Measurements from ENCODE around the gene SLC34A1.

Gene SLC34A1

GRCh38 chr5:177386542-177386941 is 2.3 kb downstream of the SLC34A1 start:
- H3K4me2 ChIP-seq (ENCODE audit: low read depth, low read length, poor library complexity, severe bottlenecking), result no peak overlapping the region
- no peak overlapping the region for H2AFZ ChIP-seq (ENCODE audit: low read length)
- TF ChIP-seq CTCF (conservative IDR thresholded peaks at IDR 0.05; ENCODE audit: low read length) (no peak), EZH2phosphoT487 (IDR thresholded peaks at IDR 0.05; ENCODE audit: borderline replicate concordance) (no peak)
- no peaks in the 10 kb centered on the region for H3K9me2 ChIP-seq (replicated peaks; ENCODE audit: low read depth, low read length)
- no peaks in the 10 kb centered on the region for H3K27me3 ChIP-seq (ENCODE audit: insufficient read depth, low read length, poor library complexity, severe bottlenecking)
- no peaks in the 10 kb centered on the region for H3K79me2 ChIP-seq (ENCODE audit: insufficient read depth, low read length)
- H3F3A ChIP-seq (ENCODE audit: low read depth), result no peaks in the 10 kb centered on the region
- H3K9ac ChIP-seq (ENCODE audit: low read depth, low read length, poor library complexity, severe bottlenecking), result no peak overlapping the region
- H4K20me1 ChIP-seq (ENCODE audit: insufficient read depth, low read length, poor library complexity, severe bottlenecking), result no peaks in the 10 kb centered on the region
- H3K9me3 ChIP-seq (ENCODE audit: insufficient read depth, low read depth, low read length), result no peaks in the 10 kb centered on the region
- no peak overlapping the region for H3K4me3 ChIP-seq (ENCODE audit: low read length, poor library complexity, severe bottlenecking)
- peaks cover 17% of the 10 kb centered on the region for H3K4me1 ChIP-seq (ENCODE audit: insufficient read depth, low read length, poor library complexity, severe bottlenecking)
- H3K36me3 ChIP-seq (ENCODE audit: insufficient read depth, low read length), result no peaks in the 10 kb centered on the region

DNA sequence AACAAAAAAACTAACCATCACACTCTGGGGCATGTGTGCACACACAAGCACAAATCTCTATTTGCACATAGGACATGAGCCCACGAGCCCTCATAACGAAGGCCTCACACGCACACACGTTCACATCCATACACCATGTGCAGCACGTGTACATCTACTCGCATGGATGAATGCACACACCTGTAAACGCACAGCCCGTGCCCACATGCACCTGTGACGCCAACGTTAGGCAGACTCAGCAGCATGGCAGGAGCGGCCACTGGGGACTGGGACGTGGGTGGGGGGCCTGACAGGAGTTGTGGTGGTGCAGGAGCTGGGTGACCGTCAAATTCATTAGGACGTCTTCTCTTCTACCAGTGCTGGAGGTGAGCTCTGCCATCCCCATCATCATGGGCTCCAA is 3.2 kb downstream of the SLC34A1 start:
- H3K36me3 ChIP-seq (ENCODE audit: insufficient read depth, low read length), result no peaks in the 10 kb centered on the region
- H3K4me1 ChIP-seq (ENCODE audit: insufficient read depth, low read length, poor library complexity, severe bottlenecking), result peaks cover 17% of the 10 kb centered on the region
- no peak overlapping the region for H3K4me2 ChIP-seq (ENCODE audit: low read depth, low read length, poor library complexity, severe bottlenecking)
- H3K79me2 ChIP-seq (ENCODE audit: insufficient read depth, low read length), result no peaks in the 10 kb centered on the region
- H2AFZ ChIP-seq (ENCODE audit: low read length), result no peak overlapping the region
- no peaks in the 10 kb centered on the region for H3K9me2 ChIP-seq (replicated peaks; ENCODE audit: low read depth, low read length)
- no peak overlapping the region for H3K4me3 ChIP-seq (ENCODE audit: low read length, poor library complexity, severe bottlenecking)
- H3F3A ChIP-seq (ENCODE audit: low read depth), result no peaks in the 10 kb centered on the region
- H3K9me3 ChIP-seq (ENCODE audit: insufficient read depth, low read depth, low read length), result no peaks in the 10 kb centered on the region
- no peaks in the 10 kb centered on the region for H4K20me1 ChIP-seq (ENCODE audit: insufficient read depth, low read length, poor library complexity, severe bottlenecking)
- H3K9ac ChIP-seq (ENCODE audit: low read depth, low read length, poor library complexity, severe bottlenecking), result no peak overlapping the region
- TF ChIP-seq EZH2phosphoT487 (IDR thresholded peaks at IDR 0.05; ENCODE audit: borderline replicate concordance) (no peak), CTCF (conservative IDR thresholded peaks at IDR 0.05; ENCODE audit: low read length) (no peak)
- no peaks in the 10 kb centered on the region for H3K27me3 ChIP-seq (ENCODE audit: insufficient read depth, low read length, poor library complexity, severe bottlenecking)

- Histone ChIP-seq H2AFZ (ENCODE audit: low read length) (no peak overlapping the region), H3F3A (ENCODE audit: low read depth) (no peaks in the 10 kb centered on the region), H4K20me1 (ENCODE audit: insufficient read depth, low read length, poor library complexity, severe bottlenecking) (no peaks in the 10 kb centered on the region), H3K36me3 (ENCODE audit: insufficient read depth, low read length) (no peaks in the 10 kb centered on the region), H3K4me3 (ENCODE audit: low read length, poor library complexity, severe bottlenecking) (no peak overlapping the region), H3K4me2 (ENCODE audit: low read depth, low read length, poor library complexity, severe bottlenecking) (no peak overlapping the region), H3K9me3 (ENCODE audit: insufficient read depth, low read depth, low read length) (no peaks in the 10 kb centered on the region), H3K9me2 (replicated peaks; ENCODE audit: low read depth, low read length) (no peaks in the 10 kb centered on the region), H3K79me2 (ENCODE audit: insufficient read depth, low read length) (no peaks in the 10 kb centered on the region), H3K27me3 (ENCODE audit: insufficient read depth, low read length, poor library complexity, severe bottlenecking) (no peaks in the 10 kb centered on the region), H3K4me1 (ENCODE audit: insufficient read depth, low read length, poor library complexity, severe bottlenecking) (peaks cover 19% of the 10 kb centered on the region), H3K9ac (ENCODE audit: low read depth, low read length, poor library complexity, severe bottlenecking) (no peak overlapping the region)
- TF ChIP-seq EZH2phosphoT487 (IDR thresholded peaks at IDR 0.05; ENCODE audit: borderline replicate concordance) (no peak), CTCF (conservative IDR thresholded peaks at IDR 0.05; ENCODE audit: low read length) (no peak)
Observed at GRCh38 chr5:177388521-177389052, 4.4 kb downstream of the SLC34A1 start.

Measured in Loucy (cell line).